T follicular helper cell (primary cell): ENCODE data around the gene C6orf118.

Experiments used
- DNase-seq: peaks from one replicate; pipeline ENCODE4 v3.0.0-alpha.2; 2020; ENCODE audit warnings: low read depth

The C6orf118 gene

DNA sequence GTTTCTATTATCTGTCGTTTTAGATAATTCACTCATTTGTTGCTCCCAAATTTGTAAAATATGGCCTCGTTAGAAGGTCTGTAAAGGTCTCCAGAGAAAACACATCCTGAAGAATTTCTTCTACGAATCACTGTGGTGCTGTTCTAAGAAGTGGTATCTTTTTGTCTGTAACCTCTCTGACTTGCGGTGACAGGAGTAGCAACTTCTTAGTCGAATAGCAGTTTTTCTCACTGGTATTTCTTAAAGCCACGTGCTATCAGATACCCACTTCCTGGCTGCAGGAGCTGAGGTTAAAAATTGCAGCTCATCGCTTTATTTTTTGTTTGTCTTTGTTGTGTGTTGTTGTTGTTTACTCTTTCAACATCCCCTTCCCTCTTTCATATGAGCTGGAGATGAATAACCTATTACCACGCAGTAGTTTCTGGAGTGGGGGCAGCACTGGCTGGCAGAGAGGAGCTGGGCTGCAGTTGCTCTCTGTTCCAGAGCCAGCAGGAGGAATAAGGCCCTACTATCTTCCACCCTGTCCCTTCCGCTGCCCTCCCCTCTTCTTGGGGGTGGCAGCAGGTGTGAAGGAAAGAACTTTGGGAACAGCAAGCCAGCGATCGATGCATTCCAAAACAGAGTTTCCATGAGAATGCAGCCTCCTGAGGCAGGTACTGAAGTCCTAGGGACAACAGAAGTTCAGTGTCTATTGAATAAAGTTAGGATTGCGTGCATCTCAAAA, 64.7 kb downstream of the C6orf118 start:
- no peak for DNase-seq

DNA sequence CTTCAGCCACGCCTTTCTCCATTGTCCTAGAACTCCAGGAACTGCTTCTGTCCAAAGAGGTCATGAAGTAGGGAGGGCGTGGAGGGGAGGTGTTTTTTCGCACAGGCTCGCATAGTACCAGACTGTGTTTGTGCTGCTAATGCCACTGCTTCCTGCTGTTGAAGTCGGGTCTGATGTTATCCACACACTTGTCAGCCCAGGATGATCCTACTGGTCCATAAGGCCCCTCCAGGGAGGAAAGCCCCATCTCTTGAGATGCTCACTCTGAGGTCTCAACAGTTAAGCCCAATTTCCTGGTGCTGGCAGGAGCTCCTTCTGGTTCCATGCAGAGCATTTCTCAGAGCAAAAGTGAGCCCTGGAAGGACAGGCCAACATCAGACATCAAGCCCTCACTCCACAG, 65.6 kb downstream of the C6orf118 start:
- DNase-seq = no peak

DNA sequence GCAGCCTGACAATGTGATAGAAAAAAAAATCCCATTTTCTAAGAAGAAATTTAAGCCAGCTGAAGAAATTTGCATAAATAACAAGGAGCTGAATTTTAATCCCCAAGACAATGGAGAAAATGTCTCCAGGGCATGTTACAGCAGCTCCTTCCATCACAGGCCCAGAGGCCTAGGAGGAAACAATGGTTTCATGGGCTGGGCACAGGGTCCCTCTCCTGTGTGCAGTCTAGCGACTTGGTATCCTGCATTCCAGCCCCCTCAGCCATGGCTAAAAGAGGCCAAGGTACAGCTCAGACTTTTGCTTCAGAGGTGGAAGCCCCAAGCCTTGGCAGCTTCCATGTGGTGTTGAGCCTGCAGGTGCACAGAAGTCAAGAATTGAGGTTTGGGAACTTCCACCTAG, 73.1 kb downstream of the C6orf118 start:
- DNase-seq = no peak

DNA sequence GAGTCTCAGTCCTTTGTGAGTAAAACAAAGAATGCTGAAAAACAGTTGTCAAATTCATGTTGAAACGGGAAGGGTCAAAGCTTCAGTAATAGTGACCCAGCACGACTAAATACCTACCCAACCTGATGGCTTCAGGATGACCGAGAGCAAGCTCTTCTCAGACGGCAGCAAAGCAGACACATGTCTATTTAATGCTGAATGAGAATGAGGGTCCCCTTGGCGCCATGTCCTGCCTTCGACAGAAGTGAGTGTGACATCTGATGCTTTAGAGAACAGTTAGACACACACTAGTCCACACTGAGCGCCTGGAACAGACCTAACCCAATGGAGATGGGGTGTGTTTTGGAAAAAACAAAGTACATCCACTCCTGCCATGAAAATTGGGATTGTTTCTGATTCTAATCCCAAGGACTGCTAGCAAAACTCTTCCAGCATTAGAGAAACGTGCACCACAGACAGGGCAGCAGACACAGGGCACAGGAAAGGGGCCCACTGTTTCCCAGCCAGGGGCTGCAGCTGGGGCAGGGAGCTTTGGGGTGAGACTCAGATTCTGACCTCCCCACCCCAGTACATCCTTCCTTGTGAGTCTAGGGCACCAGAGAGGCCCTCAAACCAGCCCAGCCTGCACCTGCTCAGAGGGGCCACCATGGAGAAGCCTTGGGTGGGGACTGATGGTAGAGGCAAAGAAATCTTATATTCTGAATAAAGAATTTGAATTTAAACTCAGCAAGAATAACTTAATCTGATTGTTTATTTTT, 76.5 kb downstream of the C6orf118 start:
- no peak for DNase-seq

GRCh38 chr6:165231581-165232561, 77.5 kb downstream of the C6orf118 start:
- DNase-seq = no peak

DNA sequence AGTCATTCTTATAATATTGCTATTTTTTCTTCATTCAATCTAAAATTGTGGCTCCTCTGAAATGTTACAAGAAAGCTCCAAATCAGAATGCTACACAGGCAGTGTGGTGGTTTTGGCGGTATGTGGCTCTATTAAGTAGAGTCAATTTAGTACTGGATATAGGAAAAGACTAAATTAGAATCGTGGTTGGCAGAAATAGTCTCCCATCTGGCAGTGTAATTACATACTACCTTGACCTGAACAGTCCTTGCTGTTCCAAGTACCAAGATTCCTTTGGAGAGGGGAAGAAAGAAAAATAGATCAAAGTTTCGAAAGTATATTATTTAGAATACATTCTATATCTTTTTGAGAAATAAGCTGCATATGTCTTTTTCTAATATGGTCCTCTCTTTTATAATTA, 78.2 kb downstream of the C6orf118 start:
- DNase-seq = no peak
